Upper lobe of right lung (tissue), 1 donor: Measurements from ENCODE around the gene BIRC6. TPM values are rescaled to one million over a fixed set of nuclear protein-coding genes. Genes with fewer than 3 reads are reported as not detected.

Experiments
- ATAC-seq: fragments of 200-7000 bp; cut with Tn5 transposase; one replicate; pipeline ENCODE4 v1.9.1; 2020; ENCODE audit warnings: mild to moderate bottlenecking, moderate library complexity
- DNase-seq: peaks from one replicate; pipeline ENCODE4 v3.0.0-alpha.2; 2020
- H3K27ac ChIP-seq: fragments of 200-600 bp; one replicate; pipeline ENCODE4 v1.8.0; 2022
- H3K27me3 ChIP-seq: fragments of 200-600 bp; one replicate; pipeline ENCODE4 v1.8.0; 2022; ENCODE audit warnings: mild to moderate bottlenecking
- H3K36me3 ChIP-seq: fragments of 200-600 bp; one replicate; pipeline ENCODE4 v1.8.0; 2022
- H3K4me1 ChIP-seq: fragments of 200-600 bp; one replicate; pipeline ENCODE4 v1.8.0; 2022
- H3K4me3 ChIP-seq: fragments of 200-600 bp; one replicate; pipeline ENCODE4 v1.8.0; 2022; ENCODE audit warnings: mild to moderate bottlenecking
- H3K9me3 ChIP-seq: fragments of 200-600 bp; one replicate; pipeline ENCODE4 v1.8.0; 2022
- intact Hi-C: fragments of 100-400 bp; cut with DNase I; formaldehyde crosslinking; loops from one replicate; pipeline ENCODE4 v1.11.0; 2022
- total RNA-seq: library from RNA; stranded (reverse); fragmentation: NEBNext Ultra II Directional; extraction: Animal tissue kit (Norgen Biotek cat#: 25700); gene quantifications from one replicate; pipeline ENCODE4 v1.2.1, GENCODE V29; 2021
- TF ChIP-seq, protein P1 (sequence below): fragments of 200-600 bp; IDR thresholded peaks from one replicate; pipeline ENCODE4 v1.8.0; 2022; ENCODE audit warnings: antibody characterized with exemption
- donor health status: DM: no; HTN: yes; CAD: no; lungs with severe emphysema.

The BIRC6 gene
- total RNA-seq, 1 donor from 2014 or later = 86.6 TPM

DNA sequence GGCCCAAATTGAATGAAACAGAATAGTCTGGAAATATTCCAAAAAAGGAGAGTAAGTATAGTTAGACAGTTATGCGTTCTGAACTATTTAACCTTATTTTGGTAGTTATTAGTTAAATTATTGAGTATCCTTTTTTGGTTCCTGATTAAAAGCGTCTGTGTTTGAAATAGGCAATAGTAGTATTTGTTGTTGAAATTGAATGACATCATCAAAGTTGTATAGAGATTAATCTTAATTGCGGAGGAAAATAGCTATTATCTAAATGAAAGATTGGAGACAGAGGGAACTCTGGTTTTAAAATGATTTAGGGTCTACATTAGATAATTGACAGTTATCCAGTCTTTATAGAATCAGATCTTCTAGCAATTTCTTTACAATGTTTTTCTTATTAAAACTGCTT is 115.8 kb downstream of the BIRC6 start:
- Histone ChIP-seq H3K9me3 (no peaks in the 10 kb centered on the region), H3K27ac (no peak overlapping the region), H3K36me3 (peaks cover 69% of the 10 kb centered on the region), H3K27me3 (no peaks in the 10 kb centered on the region), H3K4me3 (no peak overlapping the region), H3K4me1 (no peaks in the 10 kb centered on the region)
- ATAC-seq (no peak), DNase-seq (no peak)
- intact Hi-C loops = no loop called here
- TF ChIP-seq, protein P1, sequence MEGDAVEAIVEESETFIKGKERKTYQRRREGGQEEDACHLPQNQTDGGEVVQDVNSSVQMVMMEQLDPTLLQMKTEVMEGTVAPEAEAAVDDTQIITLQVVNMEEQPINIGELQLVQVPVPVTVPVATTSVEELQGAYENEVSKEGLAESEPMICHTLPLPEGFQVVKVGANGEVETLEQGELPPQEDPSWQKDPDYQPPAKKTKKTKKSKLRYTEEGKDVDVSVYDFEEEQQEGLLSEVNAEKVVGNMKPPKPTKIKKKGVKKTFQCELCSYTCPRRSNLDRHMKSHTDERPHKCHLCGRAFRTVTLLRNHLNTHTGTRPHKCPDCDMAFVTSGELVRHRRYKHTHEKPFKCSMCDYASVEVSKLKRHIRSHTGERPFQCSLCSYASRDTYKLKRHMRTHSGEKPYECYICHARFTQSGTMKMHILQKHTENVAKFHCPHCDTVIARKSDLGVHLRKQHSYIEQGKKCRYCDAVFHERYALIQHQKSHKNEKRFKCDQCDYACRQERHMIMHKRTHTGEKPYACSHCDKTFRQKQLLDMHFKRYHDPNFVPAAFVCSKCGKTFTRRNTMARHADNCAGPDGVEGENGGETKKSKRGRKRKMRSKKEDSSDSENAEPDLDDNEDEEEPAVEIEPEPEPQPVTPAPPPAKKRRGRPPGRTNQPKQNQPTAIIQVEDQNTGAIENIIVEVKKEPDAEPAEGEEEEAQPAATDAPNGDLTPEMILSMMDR = no peak

DNA sequence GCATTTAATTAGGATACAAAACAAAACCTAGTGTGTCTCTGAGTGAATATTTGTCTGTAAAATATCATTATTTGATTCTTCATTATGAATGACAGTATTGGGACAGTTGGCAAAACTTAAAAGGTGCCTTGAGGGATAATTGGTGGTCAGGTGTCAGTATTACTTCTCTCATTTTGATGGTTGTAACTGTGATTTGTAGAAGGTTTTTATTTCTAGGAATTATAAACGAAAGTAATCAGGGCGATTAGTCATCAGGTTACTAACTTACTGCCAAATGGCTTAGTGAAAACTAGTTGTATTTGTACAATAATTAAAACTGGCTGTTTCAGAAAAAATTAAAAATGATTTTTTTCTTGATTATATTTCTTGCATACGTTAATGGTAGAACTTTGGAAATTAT is 117.6 kb downstream of the BIRC6 start:
- intact Hi-C loops = no loop called here
- Histone ChIP-seq H3K4me3 (no peak overlapping the region), H3K27me3 (no peaks in the 10 kb centered on the region), H3K9me3 (no peaks in the 10 kb centered on the region), H3K36me3 (peaks cover 64% of the 10 kb centered on the region), H3K27ac (no peak overlapping the region), H3K4me1 (no peaks in the 10 kb centered on the region)
- TF ChIP-seq, protein P1 = no peak
- ATAC-seq (no peak), DNase-seq (no peak)

DNA sequence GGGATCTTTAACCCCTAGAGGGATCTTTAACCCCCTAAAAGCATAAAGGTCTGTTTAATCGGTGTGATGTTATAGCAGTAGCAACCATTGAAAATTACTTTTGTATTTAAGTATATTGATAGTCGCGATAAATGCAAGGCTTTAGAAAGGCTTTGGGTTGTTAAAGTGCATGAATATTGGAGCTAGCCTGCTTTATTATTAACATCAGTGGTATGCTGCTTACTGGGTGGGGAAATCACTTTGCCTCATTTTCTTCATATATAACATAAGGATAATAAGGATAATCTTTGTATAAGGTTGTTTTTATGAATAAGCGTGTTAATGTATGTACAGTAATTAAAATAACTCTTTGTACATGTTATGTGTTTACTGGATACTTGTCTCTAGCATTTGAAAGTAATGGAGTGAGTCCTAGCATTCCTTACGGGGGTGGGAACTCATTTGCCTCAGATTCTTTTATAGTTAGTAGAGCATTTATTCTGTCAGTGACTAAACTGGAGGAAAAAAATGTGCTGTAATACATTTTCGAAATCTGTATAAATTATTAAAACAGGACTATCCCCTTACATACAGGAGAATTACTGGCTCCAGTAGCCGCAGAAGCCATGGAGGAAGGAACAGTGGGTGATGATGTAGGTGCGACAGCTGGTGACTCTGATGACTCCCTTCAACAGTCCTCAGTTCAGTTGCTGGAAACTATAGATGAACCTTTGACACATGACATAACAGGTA is 122.2 kb downstream of the BIRC6 start:
- intact Hi-C loops = no loop called here
- H3K4me3 ChIP-seq = no peak overlapping the region

DNA sequence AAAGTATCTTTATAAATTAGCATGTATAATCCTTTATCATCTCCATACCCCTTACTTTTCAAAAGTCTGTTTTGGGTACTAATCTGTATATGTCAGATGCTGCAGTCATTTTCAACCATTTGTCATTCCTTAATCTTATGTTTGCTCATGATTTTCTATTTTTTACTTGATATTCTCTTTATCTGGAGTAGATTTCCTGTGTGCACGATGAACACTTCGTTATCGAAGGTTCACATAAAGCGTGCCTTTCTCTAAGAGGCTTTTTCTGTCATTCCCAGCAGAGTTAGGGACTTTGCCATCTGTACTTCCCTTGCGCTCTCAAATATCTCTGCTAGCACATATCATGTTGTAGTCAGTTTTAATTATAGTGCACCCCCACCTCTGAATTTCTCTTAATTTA is 123.2 kb downstream of the BIRC6 start:
- Histone ChIP-seq H3K27ac (no peak overlapping the region), H3K4me3 (no peak overlapping the region), H3K4me1 (no peaks in the 10 kb centered on the region), H3K36me3 (peaks cover 74% of the 10 kb centered on the region), H3K27me3 (no peaks in the 10 kb centered on the region), H3K9me3 (no peaks in the 10 kb centered on the region)
- TF ChIP-seq, protein P1 = no peak
- DNase-seq = no peak
- ATAC-seq = no peak
- intact Hi-C loops = no loop called here

More for the DNA sequence above, 122.2 kb downstream of the BIRC6 start:
- TF ChIP-seq, protein P1 = no peak
- H3K9me3 ChIP-seq = no peaks in the 10 kb centered on the region
- no peak overlapping the region for H3K27ac ChIP-seq
- no peaks in the 10 kb centered on the region for H3K27me3 ChIP-seq
- DNase-seq (no peak), ATAC-seq (no peak)
- peaks cover 70% of the 10 kb centered on the region for H3K36me3 ChIP-seq
- H3K4me1 ChIP-seq = no peaks in the 10 kb centered on the region

DNA sequence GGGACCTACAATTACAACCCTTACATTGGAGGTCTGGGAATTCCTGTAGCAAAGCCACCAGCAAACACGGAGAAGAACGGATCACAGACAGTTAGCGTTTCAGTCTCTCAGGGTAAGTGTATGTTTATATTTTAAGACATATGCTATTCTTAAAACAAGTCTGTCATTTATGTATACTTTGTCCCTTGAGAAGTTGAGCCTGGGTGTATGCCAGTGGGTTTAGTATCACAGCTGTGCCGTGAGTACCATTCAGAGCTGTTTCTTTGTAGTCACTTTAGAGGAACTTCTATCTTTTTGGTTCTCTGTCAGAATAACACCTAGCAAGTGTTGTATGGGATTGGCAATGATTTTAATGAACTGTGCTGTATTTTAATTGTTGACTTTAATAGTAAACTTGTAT is 125.6 kb downstream of the BIRC6 start:
- intact Hi-C loops = no loop called here
- Histone ChIP-seq H3K36me3 (peaks cover 95% of the 10 kb centered on the region), H3K9me3 (no peaks in the 10 kb centered on the region), H3K27ac (no peak overlapping the region), H3K4me3 (no peak overlapping the region), H3K4me1 (no peaks in the 10 kb centered on the region), H3K27me3 (no peaks in the 10 kb centered on the region)
- TF ChIP-seq, protein P1 = no peak
- DNase-seq = no peak
- no peak for ATAC-seq
